HG03066 (cell line): ENCODE measurements around the gene RABAC1.
"Not testable (repeated sequence)": the region's sequence is repeated elsewhere in the genome, so short reads cannot be mapped to it uniquely, and the experiment has no call there.

Experiments used
- ATAC-seq: cut with Tn5 transposase; IDR thresholded peaks from one replicate; pipeline ENCODE4 v1.9.1; 2021; ENCODE audit warnings: low read depth; ENCODE audit not compliant: unreplicated experiment

RABAC1 gene

GRCh38 chr19:41951686-41952172 lies 7.4 kb downstream of the RABAC1 start:
- ATAC-seq = no peak

GRCh38 chr19:41947091-41947490 lies 12.0 kb downstream of the RABAC1 start:
- no peak for ATAC-seq

- ATAC-seq = peak; percentile 71
Measured at GRCh38 chr19:41945135-41945766, 13.9 kb downstream of the RABAC1 start.

DNA sequence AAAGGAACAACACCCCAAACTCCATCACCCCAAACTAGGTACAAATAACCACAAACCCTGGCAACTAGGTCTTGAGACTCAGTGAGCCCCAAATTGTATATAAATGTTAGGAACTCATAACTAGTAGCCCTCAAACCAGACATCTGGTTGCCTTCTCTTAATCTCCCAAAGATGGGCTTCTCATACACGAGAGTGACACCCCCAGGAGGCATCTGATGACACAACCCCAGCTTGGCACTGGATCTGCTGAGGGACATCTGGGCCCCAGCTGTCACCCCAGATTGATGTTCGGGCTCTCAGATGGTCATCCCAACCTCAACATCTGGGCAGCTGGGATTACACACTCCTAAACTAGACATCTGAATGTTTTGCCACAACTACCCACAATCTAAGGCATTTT lies 14.8 kb downstream of the RABAC1 start:
- no peak for ATAC-seq

DNA sequence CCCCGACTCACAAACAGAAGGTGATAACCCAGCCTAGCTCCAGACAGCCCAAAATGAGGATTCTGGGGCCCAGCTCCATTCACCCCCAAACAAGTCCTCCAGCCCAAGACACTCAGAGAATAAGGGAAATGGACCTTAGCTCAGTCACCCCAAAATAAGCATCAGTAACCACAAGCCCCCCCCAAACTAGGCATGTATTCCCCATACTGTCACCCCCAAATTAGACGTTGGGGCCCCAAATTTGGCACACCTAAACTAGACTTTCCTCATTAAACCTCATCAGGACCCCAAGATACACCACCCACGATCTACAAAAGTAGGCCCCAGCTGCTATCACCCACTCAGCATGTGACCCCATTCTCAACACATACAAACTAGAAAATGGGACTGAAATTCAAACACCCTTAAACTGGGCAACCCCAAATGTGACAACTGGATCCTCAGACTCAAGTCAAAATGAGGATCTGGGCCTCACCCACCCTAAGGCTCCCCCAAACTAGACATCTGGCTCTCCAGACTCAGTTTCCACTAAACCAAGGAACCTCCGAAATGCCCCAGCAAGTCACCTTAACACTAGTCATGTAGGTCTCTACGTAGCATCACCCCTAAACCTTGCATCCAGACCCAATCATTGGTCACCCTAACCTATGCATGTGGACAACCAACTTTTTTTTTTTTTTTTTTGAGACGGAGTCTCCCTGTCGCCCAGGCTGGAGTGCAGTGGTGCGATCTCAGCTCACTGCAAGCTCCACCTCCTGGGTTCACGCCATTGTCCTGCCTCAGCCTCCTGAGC lies 17.5 kb downstream of the RABAC1 start:
- ATAC-seq = no peak

DNA sequence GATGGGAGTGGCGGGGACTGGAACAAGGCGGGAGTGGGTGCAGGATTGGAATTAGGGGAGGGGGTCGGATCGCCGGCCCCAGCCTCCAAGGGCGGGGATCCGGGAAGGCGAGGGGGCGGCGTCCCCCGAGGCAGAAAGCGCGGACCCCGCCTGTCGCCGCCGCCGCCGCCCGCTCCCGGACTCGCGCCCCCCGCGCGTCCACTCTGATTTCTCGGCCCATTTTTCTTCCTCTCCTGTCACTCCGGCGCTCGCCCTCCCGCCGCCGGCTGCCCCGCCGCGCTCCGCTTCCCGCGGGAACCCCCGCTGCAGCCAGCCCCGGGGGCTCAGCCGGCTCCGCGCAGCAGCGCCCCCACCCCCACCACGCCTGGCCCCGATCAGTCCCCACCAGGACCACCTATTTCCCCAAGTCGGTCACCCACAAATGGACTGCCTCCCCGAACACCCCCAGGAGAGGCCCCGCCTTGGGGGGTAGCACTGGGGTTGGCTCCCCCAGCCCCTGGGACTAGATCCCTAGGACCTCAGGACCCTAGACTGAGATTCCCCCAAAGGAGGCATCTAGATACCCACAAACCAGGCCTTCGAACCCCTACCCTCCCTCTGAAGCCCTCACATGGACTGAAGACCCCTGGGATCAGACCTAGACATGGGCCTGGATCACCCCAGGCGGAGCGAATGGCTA lies 18.3 kb downstream of the RABAC1 start:
- no peak for ATAC-seq

GRCh38 chr19:41939861-41940730 lies 19.0 kb downstream of the RABAC1 start:
- ATAC-seq = no peak

DNA sequence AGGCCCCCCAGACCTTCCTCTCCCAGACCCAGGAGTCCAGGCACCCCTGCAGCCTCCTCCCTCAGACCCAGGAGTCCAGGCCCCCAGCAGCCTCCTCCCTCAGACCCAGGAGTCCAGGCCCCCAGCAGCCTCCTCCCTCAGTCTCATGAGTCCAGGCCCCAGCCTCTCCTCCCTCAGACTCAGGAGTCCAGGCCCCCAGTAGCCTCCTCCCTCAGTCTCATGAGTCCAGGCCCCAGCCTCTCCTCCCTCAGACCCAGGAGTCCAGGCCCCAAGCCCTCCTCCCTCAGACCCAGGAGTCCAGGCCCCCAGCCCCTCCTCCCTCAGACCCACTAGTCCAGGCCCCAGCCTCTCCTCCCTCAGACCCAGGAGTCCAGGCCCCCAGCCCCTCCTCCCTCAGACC lies 19.9 kb downstream of the RABAC1 start:
- not testable (repeated sequence) for ATAC-seq

GRCh38 chr19:41937525-41938468 lies 21.3 kb downstream of the RABAC1 start:
- ATAC-seq = no peak

GRCh38 chr19:41936961-41937360 lies 22.2 kb downstream of the RABAC1 start:
- ATAC-seq = no peak

- ATAC-seq = no peak
Measured at GRCh38 chr19:41936416-41936850, 22.7 kb downstream of the RABAC1 start.

- ATAC-seq = no peak
Measured at GRCh38 chr19:41935760-41936415, 23.2 kb downstream of the RABAC1 start.

GRCh38 chr19:41934849-41935374 lies 24.2 kb downstream of the RABAC1 start:
- ATAC-seq = no peak

GRCh38 chr19:41933693-41934426 lies 25.3 kb downstream of the RABAC1 start:
- no peak for ATAC-seq

- ATAC-seq = no peak
Measured at GRCh38 chr19:41932720-41933332, 26.3 kb downstream of the RABAC1 start.

DNA sequence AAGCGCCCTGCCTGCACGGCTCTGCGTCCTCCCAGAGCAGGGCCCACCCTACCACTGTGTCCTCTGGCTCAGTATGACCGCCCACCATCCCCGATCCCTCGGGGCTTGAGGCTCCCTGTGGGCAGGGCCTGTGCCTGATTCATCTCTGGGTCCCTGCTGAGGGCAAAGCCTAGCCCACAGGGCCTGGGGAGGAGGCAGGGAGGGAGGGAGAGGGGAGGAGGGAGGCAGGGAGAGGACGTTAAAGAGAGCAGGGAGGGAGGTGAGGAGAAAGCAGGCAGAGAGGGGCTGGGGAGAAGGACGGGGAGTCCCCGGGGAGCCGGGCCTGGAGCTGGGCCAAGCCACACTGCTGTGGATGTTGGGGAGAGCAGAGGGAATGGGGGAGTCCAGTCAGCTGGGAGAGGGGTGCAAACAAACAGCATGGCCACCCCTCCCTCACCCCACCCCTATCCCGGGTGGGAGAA lies 26.8 kb downstream of the RABAC1 start:
- no peak for ATAC-seq

DNA sequence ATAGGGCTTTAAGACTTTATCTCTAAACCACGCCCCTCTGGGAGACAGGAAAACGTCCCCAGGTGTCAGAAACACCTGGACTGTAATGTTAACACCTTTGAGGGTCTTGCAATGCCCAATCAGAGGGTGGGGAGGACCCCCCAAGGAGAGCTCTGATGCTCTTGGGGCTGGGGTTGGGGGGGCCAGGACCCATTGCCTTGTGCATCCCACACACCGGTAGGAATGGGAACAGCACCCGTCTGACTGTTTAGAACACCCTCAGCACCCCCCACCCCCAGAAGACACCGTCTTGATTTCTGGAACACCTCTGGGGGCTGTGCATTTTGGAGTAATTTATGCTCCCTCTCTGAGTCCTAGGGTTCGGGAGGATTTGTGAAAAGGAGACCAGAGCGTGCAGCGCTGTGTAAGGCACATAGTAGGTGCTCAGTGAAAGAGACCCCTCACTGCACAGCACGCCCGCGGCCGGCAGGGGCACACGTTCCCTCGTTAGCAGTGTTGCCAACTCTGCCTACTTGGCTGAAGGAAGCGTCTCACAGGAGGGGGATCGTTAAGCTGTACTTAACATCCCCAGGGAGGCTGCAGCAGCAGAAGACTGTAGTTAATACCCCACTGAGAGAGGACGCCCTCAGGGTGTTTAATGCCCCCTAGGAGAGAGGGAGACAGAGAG lies 28.1 kb downstream of the RABAC1 start:
- ATAC-seq = no peak
